K562 (cell line): ENCODE measurements around the gene PSMB10. TPM values are rescaled to one million over a fixed set of nuclear protein-coding genes. Genes with fewer than 3 reads are reported as not detected.

Experiments used
- ATAC-seq: fragments of 200-7000 bp; cut with Tn5 transposase; 3 replicates; pipeline ENCODE4 v1.9.1; 2020; ENCODE audit warnings: moderate library complexity
- BruUV-seq: library from RNA; stranded (reverse); fragments of 400-500 nt; replicated peaks from 2 replicates; lab custom pipeline; 2021; lab: Mats Ljungman, UMichigan
- CTCF ChIA-PET: fragments of 300-600 bp; formaldehyde crosslinking; extraction: SDS; loops from one replicate; lab custom pipeline; 2021; ENCODE audit warnings: low intra/inter-chr PET ratio; lab: Yijun Ruan, JAX
- POLR2A ChIA-PET: fragments of 300-600, 350-650 bp; sonication (Branson Sonifier 250); formaldehyde crosslinking; extraction: SDS; loops from one replicate; lab custom pipeline; 2021; ENCODE audit warnings: antibody characterized with exemption, inconsistent platforms; lab: Yijun Ruan, JAX
- DNase-seq, 4 experiments: peaks; one replicate each; pipeline versions ENCODE4 v3.0.0 to v3.0.0-alpha.2; 2011 to 2018; ENCODE audit warnings: low spot score in 3 of 4, mixed read lengths in 3 of 4; ENCODE audit errors: extremely low read depth in 1 of 4
- FAIRE-seq: peaks from 2 replicates; lab custom pipeline; 2011; peaks lifted over from hg19 to GRCh38; lab: Jason Lieb, UNC
- H2AFZ ChIP-seq: 2 replicates; pipeline ENCODE4 v1.6.0; 2011; ENCODE audit warnings: low read depth, low read length, control low read depth, inconsistent platforms
- H3K27ac ChIP-seq: fragments of 200-600 bp; 3 replicates; pipeline ENCODE4 v1.8.0; 2011; ENCODE audit warnings: low read depth, mild to moderate bottlenecking, control low read depth, inconsistent platforms, low read length, moderate library complexity, mixed read lengths; ENCODE audit errors: extremely low read depth
- H3K27me3 ChIP-seq, 2 experiments: fragments of 300-600 bp in 1 of 2; 2 replicates in 1 of 2; 3 replicates in 1 of 2; pipeline versions ENCODE4 v1.6.0 to v1.8.0; 2011; ENCODE audit warnings: inconsistent platforms in 2 of 2, low read length in 2 of 2, mild to moderate bottlenecking in 1 of 2, mixed read lengths in 1 of 2, moderate library complexity in 1 of 2; ENCODE audit not compliant: control insufficient read depth in 2 of 2, insufficient read depth in 2 of 2
- H3K36me3 ChIP-seq: fragments of 300-600 bp; 3 replicates; pipeline ENCODE4 v1.8.0; 2011; ENCODE audit warnings: mild to moderate bottlenecking, low read length, inconsistent platforms; ENCODE audit not compliant: control insufficient read depth, insufficient read depth
- H3K4me1 ChIP-seq, 2 experiments: fragments of 200-600 bp in 1 of 2; replicated peaks in 1 of 2; 2 replicates in 1 of 2; 3 replicates in 1 of 2; pipeline versions ENCODE4 v1.5.1 to v1.8.0; 2011; ENCODE audit warnings: inconsistent platforms in 2 of 2, low read length in 2 of 2, mild to moderate bottlenecking in 1 of 2, mixed read lengths in 1 of 2, moderate library complexity in 1 of 2; ENCODE audit not compliant: control insufficient read depth in 2 of 2, insufficient read depth in 2 of 2
- H3K4me2 ChIP-seq: 2 replicates; pipeline ENCODE4 v1.6.1; 2011; ENCODE audit warnings: low read length, control low read depth, inconsistent platforms, mixed read lengths; ENCODE audit not compliant: insufficient read depth
- H3K4me3 ChIP-seq: fragments of 200-600 bp; sonication (generic), shearing (Covaris generic); 2 replicates; pipeline ENCODE4 v1.5.1; 2016; ENCODE audit warnings: control low read depth, inconsistent platforms
- H3K79me2 ChIP-seq: fragments of 200-600 bp; 3 replicates; pipeline ENCODE4 v1.8.0; 2011; ENCODE audit warnings: low read length, inconsistent platforms; ENCODE audit not compliant: control insufficient read depth, insufficient read depth
- H3K9ac ChIP-seq, 2 experiments: 2 replicates each; pipeline versions ENCODE4 v1.6.0 to v1.6.1; 2011; ENCODE audit warnings: low read depth in 2 of 2, low read length in 2 of 2, control low read depth in 1 of 2, inconsistent platforms in 1 of 2, mild to moderate bottlenecking in 1 of 2, mixed read lengths in 1 of 2; ENCODE audit not compliant: insufficient read depth in 1 of 2
- H3K9me1 ChIP-seq: one replicate; pipeline ENCODE4 v1.6.0; 2011; ENCODE audit warnings: inconsistent platforms, mild to moderate bottlenecking, low read length, moderate library complexity; ENCODE audit not compliant: control insufficient read depth, insufficient read depth
- H3K9me3 ChIP-seq: replicated peaks from 2 replicates; pipeline ENCODE4 v1.5.1; 2011; ENCODE audit warnings: low read depth, low read length, inconsistent platforms; ENCODE audit not compliant: control insufficient read depth, insufficient read depth
- H4K20me1 ChIP-seq: replicated peaks from 2 replicates; pipeline ENCODE4 v1.6.1; 2011; ENCODE audit warnings: low read length, inconsistent platforms, mixed read lengths; ENCODE audit not compliant: control insufficient read depth, insufficient read depth
- BRF2 ChIP-seq: IDR thresholded peaks from 3 replicates; pipeline ENCODE4 v1.6.1; 2011; ENCODE audit warnings: borderline replicate concordance, mild to moderate bottlenecking; ENCODE audit not compliant: insufficient read length, insufficient read depth
- CAMTA2 ChIP-seq: fragments of 250-450 bp; sonication (Bioruptor Pico); conservative IDR thresholded peaks from 2 replicates; pipeline ENCODE4 v1.5.1; 2022
- CBX2 ChIP-seq: fragments of 200-600 bp; sonication (generic); IDR thresholded peaks from one replicate; pipeline ENCODE4 v1.6.1; 2012; ENCODE audit warnings: mild to moderate bottlenecking, low read length, inconsistent platforms; ENCODE audit not compliant: insufficient read depth, poor library complexity, severe bottlenecking
- DPF2 ChIP-seq: fragments of 450-650 bp; IDR thresholded peaks from 2 replicates; pipeline ENCODE4 v1.6.1; 2016
- GATAD2A ChIP-seq: fragments of 450-650 bp; IDR thresholded peaks from 2 replicates; pipeline ENCODE4 v1.6.1; 2017
- JUNB ChIP-seq: fragments of 450-650 bp; formaldehyde crosslinking; conservative IDR thresholded peaks from 2 replicates; pipeline ENCODE4 v1.4.0; 2020; ENCODE audit warnings: mild to moderate bottlenecking
- KAT7 ChIP-seq: sonication (generic); formaldehyde crosslinking; IDR thresholded peaks from 2 replicates; pipeline ENCODE4 v1.8.0; 2022; ENCODE audit warnings: missing genetic modification reagents, mild to moderate bottlenecking, borderline replicate concordance
- NCOR1 ChIP-seq: fragments of 450-650 bp; IDR thresholded peaks from 2 replicates; pipeline ENCODE4 v1.6.1; 2016; ENCODE audit warnings: mild to moderate bottlenecking, moderate library complexity
- PCBP2 ChIP-seq: fragments of 200-400 bp; formaldehyde crosslinking; IDR thresholded peaks from 2 replicates; pipeline ENCODE4 v1.6.1; 2018; ENCODE audit warnings: low read length, low read depth, mild to moderate bottlenecking, moderate library complexity; ENCODE audit not compliant: poor library complexity, severe bottlenecking
- POLR2G ChIP-seq: fragments of 200-400 bp; formaldehyde crosslinking; IDR thresholded peaks from 2 replicates; pipeline ENCODE4 v1.6.1; 2017; ENCODE audit warnings: low read depth, mild to moderate bottlenecking, antibody characterized with exemption, low read length, moderate library complexity
- RBFOX2 ChIP-seq: fragments of 200-400 bp; formaldehyde crosslinking; IDR thresholded peaks from 2 replicates; pipeline ENCODE4 v1.6.1; 2017; ENCODE audit warnings: low read depth, mild to moderate bottlenecking, low read length, moderate library complexity
- ZNF354B ChIP-seq: fragments of 250-450 bp; sonication (Bioruptor Pico); IDR thresholded peaks from 2 replicates; pipeline ENCODE4 v1.4.0; 2020
- ZNF609 ChIP-seq: sonication (generic); formaldehyde crosslinking; IDR thresholded peaks from 2 replicates; pipeline ENCODE4 v1.8.1; 2023; ENCODE audit warnings: missing genetic modification reagents, mild to moderate bottlenecking, borderline replicate concordance
- WGBS: fragments of 100-300 bp; shearing (Covaris generic); methylation state at CpG from one replicate; pipeline ENCODE4 v1.1.6; 2016; ENCODE audit warnings: low coverage, mixed read lengths; ENCODE audit not compliant: insufficient coverage; ENCODE audit errors: missing lambda C conversion rate; 5-methylcytosine and 5-hydroxymethylcytosine counted together
- in situ Hi-C: fragments of 300-500 bp; cut with MboI; formaldehyde crosslinking; loops from 4 replicates; pipeline ENCODE4 v1.15.0; 2018; ENCODE audit warnings: inconsistent platforms, mixed read lengths
- intact Hi-C: fragments of 100-400 bp; cut with micrococcal nuclease; formaldehyde crosslinking; loops from 2 replicates; pipeline ENCODE4 v1.14.2; 2022
- polyA plus RNA-seq, 8 experiments: library from polyadenylated mRNA; depleted of rRNA in 4 of 8; stranded (reverse) in 5 of 8; unstranded in 3 of 8; fragments of >200 nt; fragmentation: Nextera tagmentation in 2 of 8; fragmentation: Illumina TruSeq in 1 of 8; extraction: Ambion mirVana in 2 of 8; extraction: Trizol in 1 of 8; gene quantifications; 2 replicates each; pipeline versions ENCODE4 v1.2.1 to v1.2.3, GENCODE V29; 2011 to 2014; ENCODE audit warnings: inconsistent platforms in 1 of 8, missing spikeins in 1 of 8
- total RNA-seq, 7 experiments: library from RNA; depleted of rRNA in 6 of 7; stranded (reverse); fragments of >200 nt in 6 of 7; fragmentation: Illumina TruSeq in 2 of 7; extraction: Trizol in 2 of 7; gene quantifications; 2 replicates each; pipeline versions ENCODE4 v1.2.1 to v1.2.3, GENCODE V29; 2011 to 2021; ENCODE audit warnings: low replicate concordance in 1 of 7

The PSMB10 gene
- total and polyA plus RNA-seq, 9 of the 15 experiments (the other 6 are each of a cell fraction or from before 2014, with no cell fraction given) = 11.7 to 105 (median 51.0) TPM

- TF ChIP-seq ZNF609 (CRISPR knock-in tag) = no peak
- no peak for TF ChIP-seq ZNF354B (CRISPR knock-in tag)
- TF ChIP-seq CBX2 = no peak
Measured at GRCh38 chr16:67959536-67960329, 23.1 kb upstream of the PSMB10 start (continued).

GRCh38 chr16:67957622-67958021 lies 21.0 kb upstream of the PSMB10 start:
- in situ Hi-C loops = no loop called here
- TF ChIP-seq JUNB (no peak), BRF2 (no peak), NCOR1 (no peak), POLR2G (peak; percentile 38; the same call in 1 of the 2 replicates), RBFOX2 (0 out of 2 replicates have a peak, but pooled peaks have one; percentile 22), DPF2 (no peak), GATAD2A (no peak), KAT7 (CRISPR knock-in tag) (no peak), CAMTA2 (no peak), PCBP2 (no peak)

More at GRCh38 chr16:67957622-67958021, 21.0 kb upstream of the PSMB10 start:
- intact Hi-C loops = no loop called here
- no peaks in the 10 kb centered on the region for H3K79me2 ChIP-seq
- FAIRE-seq (no peak), DNase-seq (no peak), ATAC-seq (no peak)
- 90% methylated on average over 8 of the region's 9 CpGs for WGBS
- H3K36me3 ChIP-seq = peaks cover 75% of the 10 kb centered on the region; the same call in 2 of the 3 replicates
- peaks cover 7 to 22% of the 10 kb centered on the region in 2 experiments; a peak in 4 of 5 replicates for H3K4me1 ChIP-seq
- H3K4me3 ChIP-seq = no peak overlapping the region
- no peak overlapping the region for H3K27ac ChIP-seq
- H3K27me3 ChIP-seq = no peaks in the 10 kb centered on the region
- H3K9me3 ChIP-seq = no peaks in the 10 kb centered on the region
- H2AFZ ChIP-seq = no peak overlapping the region
- CTCF ChIA-PET = no interaction called here
- POLR2A ChIA-PET = no interaction called here
- BruUV-seq = no TSS peak
- no peak overlapping the region for H3K4me2 ChIP-seq
- H3K9ac ChIP-seq = 0 out of 4 replicates have a peak overlapping the region, but pooled peaks of 1 of the 2 experiments have one; percentile 4
- peaks cover 5% of the 10 kb centered on the region for H3K9me1 ChIP-seq
- peaks cover 4% of the 10 kb centered on the region; the same call in 1 of the 2 replicates for H4K20me1 ChIP-seq
